ENCODE data around the gene NUDT16L1.
A peak's percentile ranks its signal among the peaks of the same experiment; 100 is the strongest.

NUDT16L1 gene

GRCh38 chr16:4659363-4660353 lies 33.7 kb upstream of the NUDT16L1 start:
- Mint-ChIP-seq H3K9me3 (no peaks in the 10 kb centered on the region), H3K4me3 (peak overlapping the region; percentile 38), H3K27ac (peak overlapping the region; percentile 90), H3K36me3 (peaks cover 77% of the 10 kb centered on the region), H3K4me1 (peaks cover 38% of the 10 kb centered on the region)
- no peak for ATAC-seq
- DNase-seq (ENCODE audit: low spot score in 2 of 2): no peak

- peak; percentile 56 to 62 for DNase-seq (ENCODE audit: low spot score in 2 of 2)
- Mint-ChIP-seq H3K9me3 (no peaks in the 10 kb centered on the region), H3K36me3 (peaks cover 81% of the 10 kb centered on the region), H3K4me3 (peak overlapping the region; percentile 38), H3K27ac (peak overlapping the region; percentile 90), H3K4me1 (peaks cover 45% of the 10 kb centered on the region)
- peak; percentile 90 for ATAC-seq
Observed at GRCh38 chr16:4660454-4661007, 32.8 kb upstream of the NUDT16L1 start.

- no peaks in the 10 kb centered on the region for H3K9me3 Mint-ChIP-seq
- H3K4me1 Mint-ChIP-seq: peaks cover 45% of the 10 kb centered on the region
- peak overlapping the region; percentile 90 for H3K27ac Mint-ChIP-seq
- H3K36me3 Mint-ChIP-seq: peaks cover 81% of the 10 kb centered on the region
- DNase-seq (ENCODE audit: low spot score in 2 of 2): no peak
- no peak for ATAC-seq
- no peak overlapping the region for H3K4me3 Mint-ChIP-seq
Observed at GRCh38 chr16:4661661-4662060, 31.7 kb upstream of the NUDT16L1 start.

GRCh38 chr16:4663465-4663776 lies 29.9 kb upstream of the NUDT16L1 start:
- Mint-ChIP-seq H3K4me3 (peak overlapping the region; percentile 65), H3K4me1 (peaks cover 45% of the 10 kb centered on the region)

GRCh38 chr16:4663777-4664465 lies 29.4 kb upstream of the NUDT16L1 start:
- H3K4me3 Mint-ChIP-seq: peak overlapping the region; percentile 65
- ATAC-seq: no peak
- no peaks in the 10 kb centered on the region for H3K9me3 Mint-ChIP-seq
- peaks cover 42% of the 10 kb centered on the region for H3K4me1 Mint-ChIP-seq
- peak overlapping the region; percentile 90 for H3K27ac Mint-ChIP-seq
- peaks cover 59% of the 10 kb centered on the region for H3K36me3 Mint-ChIP-seq
- DNase-seq (ENCODE audit: low spot score in 2 of 2): no peak

More at GRCh38 chr16:4663465-4663776, 29.9 kb upstream of the NUDT16L1 start:
- DNase-seq (ENCODE audit: low spot score in 2 of 2) (no peak), ATAC-seq (no peak)
- Mint-ChIP-seq H3K9me3 (no peaks in the 10 kb centered on the region), H3K36me3 (peaks cover 64% of the 10 kb centered on the region), H3K27ac (peak overlapping the region; percentile 90)

GRCh38 chr16:4664538-4665418 lies 28.6 kb upstream of the NUDT16L1 start:
- Mint-ChIP-seq H3K27ac (peak overlapping the region; percentile 90), H3K4me3 (peak overlapping the region; percentile 65), H3K9me3 (no peaks in the 10 kb centered on the region), H3K4me1 (peaks cover 34% of the 10 kb centered on the region), H3K36me3 (peaks cover 50% of the 10 kb centered on the region)
- ATAC-seq: peak; percentile 74
- peak in 1 of 2 donors; percentile 71 for DNase-seq (ENCODE audit: low spot score in 2 of 2)

- Mint-ChIP-seq H3K4me1 (peaks cover 20% of the 10 kb centered on the region), H3K36me3 (peaks cover 37% of the 10 kb centered on the region), H3K4me3 (no peak overlapping the region), H3K9me3 (no peaks in the 10 kb centered on the region), H3K27ac (no peak overlapping the region)
- no peak for ATAC-seq
- DNase-seq (ENCODE audit: low spot score in 2 of 2): no peak
Observed at GRCh38 chr16:4666537-4667202, 26.7 kb upstream of the NUDT16L1 start.

- H3K9me3 Mint-ChIP-seq: no peaks in the 10 kb centered on the region
- no peak overlapping the region for H3K27ac Mint-ChIP-seq
- peaks cover 36% of the 10 kb centered on the region for H3K36me3 Mint-ChIP-seq
- ATAC-seq (no peak), DNase-seq (ENCODE audit: low spot score in 2 of 2) (no peak)
- peaks cover 20% of the 10 kb centered on the region for H3K4me1 Mint-ChIP-seq
- H3K4me3 Mint-ChIP-seq: no peak overlapping the region
Observed at GRCh38 chr16:4667203-4667963, 26.0 kb upstream of the NUDT16L1 start.

- H3K27ac Mint-ChIP-seq: no peak overlapping the region
- no peaks in the 10 kb centered on the region for H3K9me3 Mint-ChIP-seq
- peaks cover 28% of the 10 kb centered on the region for H3K36me3 Mint-ChIP-seq
- H3K4me3 Mint-ChIP-seq: no peak overlapping the region
- DNase-seq (ENCODE audit: low spot score in 2 of 2): no peak
- H3K4me1 Mint-ChIP-seq: peaks cover 19% of the 10 kb centered on the region
- no peak for ATAC-seq
Observed at GRCh38 chr16:4668313-4668960, 24.9 kb upstream of the NUDT16L1 start.

GRCh38 chr16:4673387-4674046 lies 19.8 kb upstream of the NUDT16L1 start:
- ATAC-seq (no peak), DNase-seq (ENCODE audit: low spot score in 2 of 2) (no peak)
- no peaks in the 10 kb centered on the region for H3K9me3 Mint-ChIP-seq
- peaks cover 28% of the 10 kb centered on the region for H3K4me1 Mint-ChIP-seq
- peaks cover 47% of the 10 kb centered on the region for H3K36me3 Mint-ChIP-seq
- H3K4me3 Mint-ChIP-seq: no peak overlapping the region
- H3K27ac Mint-ChIP-seq: no peak overlapping the region

- peaks cover 58% of the 10 kb centered on the region for H3K36me3 Mint-ChIP-seq
- peak overlapping the region; percentile 99 for H3K27ac Mint-ChIP-seq
- H3K9me3 Mint-ChIP-seq: no peaks in the 10 kb centered on the region
- ATAC-seq (no peak), DNase-seq (ENCODE audit: low spot score in 2 of 2) (no peak)
- H3K4me3 Mint-ChIP-seq: peak overlapping the region; percentile 76
- peaks cover 28% of the 10 kb centered on the region for H3K4me1 Mint-ChIP-seq
Observed at GRCh38 chr16:4674926-4675530, 18.3 kb upstream of the NUDT16L1 start.

GRCh38 chr16:4675864-4676786 lies 17.2 kb upstream of the NUDT16L1 start:
- peak overlapping the region; percentile 99 for H3K27ac Mint-ChIP-seq
- DNase-seq (ENCODE audit: low spot score in 2 of 2) (peak; percentile 47 to 83), ATAC-seq (peak; percentile 91)
- no peaks in the 10 kb centered on the region for H3K9me3 Mint-ChIP-seq
- H3K36me3 Mint-ChIP-seq: peaks cover 68% of the 10 kb centered on the region
- peaks cover 28% of the 10 kb centered on the region for H3K4me1 Mint-ChIP-seq
- peak overlapping the region; percentile 76 for H3K4me3 Mint-ChIP-seq
